G401 (cell line): ENCODE data around the gene NOC4L. TPM values are rescaled to one million over a fixed set of nuclear protein-coding genes. Genes with fewer than 3 reads are reported as not detected.

ENCODE experiments used
- total RNA-seq: library from RNA; depleted of rRNA; stranded (reverse); fragments of >200 nt; shearing (Covaris generic); gene quantifications from 2 replicates; pipeline ENCODE4 v1.2.3, GENCODE V29; 2014; rRNA removed

The NOC4L gene
- total RNA-seq, 1 experiment from 2014 or later: 40.0 TPM

Other genes starting within 250 kb of the NOC4L start
- gene ULK1, start 249.8 kb upstream of the NOC4L start, total RNA-seq: 2.3 and 11.1 TPM in 2 replicates
- gene PUS1, start 215.2 kb upstream of the NOC4L start, total RNA-seq: 44.6 and 61.3 TPM in 2 replicates
- gene EP400, start 194.5 kb upstream of the NOC4L start, total RNA-seq: 5.2 and 5.5 TPM in 2 replicates
- gene DDX51, start 138 bp upstream of the NOC4L start, total RNA-seq: 24.9 and 28.9 TPM in 2 replicates
- gene GALNT9, start 185.1 kb downstream of the NOC4L start, total RNA-seq: 0.10 TPM in 1 of 2 replicates, not detected in the other